Non-pigmented ciliary epithelial cell (primary cell): ENCODE results near the gene MRTFA.
"Not testable (repeated sequence)": the region's sequence is repeated elsewhere in the genome, so short reads cannot be mapped to it uniquely, and the experiment has no call there.

Source experiments
- DNase-seq: peaks from one replicate; pipeline ENCODE4 v3.0.0-alpha.2; 2010; ENCODE audit warnings: low read depth

Gene MRTFA

DNA sequence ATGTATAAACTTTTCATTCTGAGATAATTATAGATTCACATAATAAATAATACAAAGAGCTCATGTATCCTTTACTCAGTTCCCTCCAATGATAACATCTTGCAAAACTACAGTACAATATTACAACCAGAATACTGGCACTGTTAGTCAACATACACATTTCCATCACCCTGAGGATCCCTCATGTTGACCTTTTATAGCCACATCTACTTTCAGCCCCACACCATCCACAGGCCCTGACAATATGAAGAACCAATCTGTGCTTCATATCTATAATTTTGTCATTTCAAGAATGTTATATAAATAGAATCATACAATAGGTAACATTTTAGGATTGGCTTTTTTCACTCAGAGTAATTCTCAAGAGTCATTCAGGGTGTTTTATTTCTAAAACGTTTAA is 115.5 kb downstream of the MRTFA start:
- DNase-seq: no peak

DNA sequence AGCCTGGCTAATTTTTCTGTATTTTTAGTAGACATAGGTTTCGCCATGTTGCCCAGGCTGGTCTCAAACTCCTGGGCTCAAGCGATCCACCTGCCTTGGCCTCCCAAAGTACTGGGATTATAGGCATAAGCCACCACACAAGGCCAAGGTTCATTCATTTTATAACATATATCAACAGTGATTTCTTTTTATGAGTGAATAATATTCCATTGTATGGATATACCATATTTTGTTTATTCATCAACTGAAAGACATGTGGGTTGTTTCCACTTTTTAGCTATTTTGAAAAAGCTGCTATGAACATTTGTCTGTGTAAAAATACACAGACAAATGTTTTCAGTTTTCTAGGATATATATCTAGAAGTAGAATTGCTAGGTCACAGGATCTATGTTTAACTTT is 116.0 kb downstream of the MRTFA start:
- DNase-seq: no peak

DNA sequence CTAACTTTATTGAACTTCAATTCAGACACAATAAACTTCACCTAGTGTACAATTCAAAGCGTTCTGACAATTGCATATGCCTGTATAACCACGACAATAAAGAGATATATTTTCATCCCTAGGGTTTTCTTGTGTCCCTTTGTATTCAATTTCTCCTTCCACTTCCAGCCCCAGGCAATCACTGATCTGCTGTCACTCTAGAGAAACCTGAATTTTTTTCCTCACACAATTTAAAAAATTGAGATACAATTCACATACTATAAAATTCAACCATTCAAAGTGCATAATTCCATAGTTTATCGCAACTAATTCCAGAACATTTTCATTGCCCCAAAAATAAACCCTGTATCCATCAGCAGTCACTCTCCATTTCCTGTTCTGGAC is 116.6 kb downstream of the MRTFA start:
- DNase-seq: no peak

DNA sequence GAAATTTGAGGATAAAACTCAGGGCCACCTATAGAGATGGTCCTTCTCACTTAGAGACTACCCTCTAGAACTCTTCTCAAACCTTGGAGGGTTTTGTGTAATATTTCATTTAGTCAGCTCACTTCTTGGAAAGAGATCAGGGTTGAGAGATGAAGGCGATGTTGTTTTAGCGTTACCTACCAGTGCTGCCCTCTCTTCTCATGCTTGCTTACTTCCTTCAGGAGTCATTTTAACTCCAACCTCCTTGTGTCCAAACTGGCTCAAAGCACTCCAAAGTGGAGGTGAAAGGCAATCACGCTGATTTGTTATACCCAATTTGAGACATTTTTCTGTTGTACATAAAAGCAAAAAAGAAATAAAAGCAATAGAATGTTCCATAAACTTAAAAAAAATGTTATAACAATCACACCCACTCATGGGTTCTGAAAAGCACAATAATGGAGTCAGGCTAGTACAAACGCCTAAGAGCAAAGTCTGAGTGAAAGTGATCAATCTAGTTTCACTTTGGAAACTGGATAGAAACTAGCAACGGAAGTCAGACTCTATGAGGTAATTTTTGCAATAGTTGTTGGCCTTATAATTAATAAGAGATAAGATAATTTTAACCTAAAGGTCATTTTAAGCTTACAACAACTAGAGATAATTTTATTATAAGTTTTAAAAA is 117.1 kb downstream of the MRTFA start:
- DNase-seq: no peak

DNA sequence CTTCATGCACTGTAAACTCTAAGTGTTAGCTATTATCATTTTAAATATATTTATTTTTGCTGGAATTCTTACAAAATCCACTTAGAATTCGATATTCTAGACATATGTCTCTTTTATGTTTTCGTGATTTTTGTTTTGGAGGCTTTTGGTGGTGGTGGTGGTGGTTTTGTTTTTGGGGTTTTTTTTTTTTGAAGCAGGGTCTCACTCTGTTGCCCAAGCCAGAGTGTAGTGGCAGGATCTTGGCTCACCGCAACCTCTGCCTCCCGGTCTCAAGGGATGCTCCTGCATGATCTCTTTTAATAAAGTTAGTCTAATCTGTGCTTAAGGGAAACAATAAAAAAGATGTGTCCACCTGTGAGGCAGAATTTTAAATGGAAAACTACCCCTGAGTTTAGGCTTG is 117.7 kb downstream of the MRTFA start:
- no peak for DNase-seq

DNA sequence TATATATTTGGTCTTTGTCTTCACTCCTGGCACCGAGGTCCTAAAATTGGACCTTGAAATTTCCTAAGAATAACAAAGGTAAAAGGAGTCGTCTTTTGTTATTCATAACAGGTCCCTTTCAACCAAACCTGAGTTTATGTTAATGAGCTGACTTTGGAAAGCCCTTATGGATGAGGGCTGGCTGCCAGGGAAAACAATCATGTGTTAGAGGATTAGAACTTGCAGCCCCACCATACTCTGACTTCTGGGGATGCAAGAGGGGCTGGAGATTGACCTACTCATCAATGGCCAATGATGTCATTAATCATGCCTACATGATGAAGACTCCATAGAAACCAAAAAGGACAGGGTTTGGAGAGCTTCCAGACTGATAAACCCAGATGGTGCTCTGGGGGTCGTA is 118.9 kb downstream of the MRTFA start:
- no peak for DNase-seq

DNA sequence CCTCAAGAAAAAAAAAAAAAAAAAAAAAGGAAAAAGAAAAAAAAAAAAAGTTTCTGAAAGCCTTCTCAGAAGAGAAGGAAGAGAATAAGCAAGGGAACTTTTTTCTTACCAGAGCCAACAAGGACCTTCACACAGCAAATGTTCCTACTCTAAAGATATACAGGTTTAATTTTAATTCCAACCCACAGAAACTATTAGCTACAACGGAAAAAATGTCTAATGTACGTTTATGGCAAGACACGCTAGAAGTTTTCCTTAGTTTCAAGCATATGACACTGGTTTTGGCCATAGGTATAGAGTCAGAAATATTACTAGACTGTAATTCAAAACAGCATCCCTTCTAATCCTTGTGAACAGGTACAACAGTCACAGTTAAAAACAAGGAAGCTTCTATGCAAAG is 120.1 kb downstream of the MRTFA start:
- DNase-seq: no peak

DNA sequence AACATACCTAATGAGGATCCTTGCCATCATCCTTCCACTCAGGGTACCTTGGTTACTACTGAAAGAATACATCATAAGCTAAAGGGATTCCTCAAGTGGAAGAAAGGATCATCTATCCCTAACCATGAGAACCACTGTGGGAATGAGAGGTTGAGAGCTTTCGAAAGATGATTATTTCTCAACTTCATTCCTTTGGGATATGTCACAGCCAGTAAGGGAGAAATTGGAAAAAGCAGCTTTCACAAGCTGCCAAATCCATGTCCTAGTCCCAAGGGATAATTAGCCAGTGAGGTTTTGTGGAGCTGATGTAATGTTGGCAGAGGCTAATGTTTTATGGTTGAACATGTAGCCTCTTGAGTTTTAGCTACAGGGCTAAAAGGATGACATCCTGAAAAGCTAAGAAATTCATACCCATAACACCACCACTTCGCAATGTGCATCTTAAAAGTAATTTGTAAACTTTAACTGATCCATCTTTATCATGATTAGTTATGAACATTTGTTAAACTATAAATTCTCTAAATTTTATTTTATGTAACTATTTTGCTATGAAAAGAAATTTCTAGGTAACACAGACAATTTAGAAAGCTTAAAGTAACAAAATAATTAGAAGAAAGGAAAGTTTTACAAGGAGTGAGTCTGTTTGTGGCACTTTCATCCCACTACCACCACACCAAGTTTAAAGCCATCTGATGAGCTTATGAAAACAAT is 123.9 kb downstream of the MRTFA start:
- DNase-seq: peak; percentile 79

- DNase-seq: no peak
Observed at GRCh38 chr22:40511604-40512003, 124.9 kb downstream of the MRTFA start.

DNA sequence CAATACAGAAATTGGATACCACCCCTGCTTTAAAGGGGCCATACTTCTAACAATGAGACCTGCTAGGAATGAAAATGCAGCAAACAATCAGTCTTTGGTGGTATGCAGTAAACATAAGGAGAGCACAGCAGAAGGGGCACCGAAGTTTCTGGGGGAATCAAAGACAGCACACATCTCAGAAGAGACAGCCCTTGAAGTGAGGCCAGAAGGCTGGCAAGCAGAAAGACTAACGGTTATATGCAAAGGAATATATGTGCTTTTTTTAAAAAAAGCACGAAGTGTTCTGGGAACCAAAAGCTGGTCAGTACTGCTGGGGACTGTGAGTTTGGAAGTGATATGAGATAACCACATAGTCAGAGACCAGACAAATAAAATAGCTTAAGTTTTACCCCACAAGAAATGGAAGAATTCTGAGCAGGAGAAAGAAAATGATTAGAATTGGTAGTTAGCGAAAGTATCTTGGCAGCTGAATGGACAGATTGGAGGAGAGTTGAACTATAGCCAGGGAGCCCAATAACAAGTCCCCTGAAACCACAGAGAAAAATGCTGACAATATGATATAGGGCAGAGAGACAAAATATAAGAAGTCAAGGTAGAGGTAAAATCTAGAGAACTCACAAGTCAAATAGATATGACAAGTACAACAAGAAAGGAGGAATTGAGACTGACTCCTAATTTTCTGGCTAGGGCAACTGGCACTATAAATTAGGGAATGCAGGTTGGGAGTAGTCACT is 125.7 kb downstream of the MRTFA start:
- no peak for DNase-seq

- peak; percentile 63 for DNase-seq
Observed at GRCh38 chr22:40509401-40510134, 127.0 kb downstream of the MRTFA start.

GRCh38 chr22:40508046-40508445 is 128.5 kb downstream of the MRTFA start:
- not testable (repeated sequence) for DNase-seq

GRCh38 chr22:40507491-40507890 is 129.0 kb downstream of the MRTFA start:
- no peak for DNase-seq

- DNase-seq: no peak
Observed at GRCh38 chr22:40506762-40507161, 129.8 kb downstream of the MRTFA start.

- DNase-seq: no peak
Observed at GRCh38 chr22:40504285-40505249, 132.0 kb downstream of the MRTFA start.

GRCh38 chr22:40502919-40503318 is 133.6 kb downstream of the MRTFA start:
- DNase-seq: no peak

DNA sequence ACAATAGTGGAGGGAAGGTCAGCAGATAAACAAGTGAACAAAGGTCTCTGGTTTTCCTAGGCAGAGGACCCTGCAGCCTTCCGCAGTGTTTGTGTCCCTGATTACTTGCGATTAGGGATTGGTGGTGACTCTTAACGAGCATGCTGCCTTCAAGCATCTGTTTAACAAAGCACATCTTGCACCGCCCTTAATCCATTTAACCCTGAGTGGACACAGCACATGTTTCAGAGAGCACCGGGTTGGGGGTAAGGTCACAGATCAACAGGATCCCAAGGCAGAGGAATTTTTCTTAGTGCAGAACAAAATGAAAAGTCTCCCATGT is 136.1 kb downstream of the MRTFA start:
- not testable (repeated sequence) for DNase-seq

DNA sequence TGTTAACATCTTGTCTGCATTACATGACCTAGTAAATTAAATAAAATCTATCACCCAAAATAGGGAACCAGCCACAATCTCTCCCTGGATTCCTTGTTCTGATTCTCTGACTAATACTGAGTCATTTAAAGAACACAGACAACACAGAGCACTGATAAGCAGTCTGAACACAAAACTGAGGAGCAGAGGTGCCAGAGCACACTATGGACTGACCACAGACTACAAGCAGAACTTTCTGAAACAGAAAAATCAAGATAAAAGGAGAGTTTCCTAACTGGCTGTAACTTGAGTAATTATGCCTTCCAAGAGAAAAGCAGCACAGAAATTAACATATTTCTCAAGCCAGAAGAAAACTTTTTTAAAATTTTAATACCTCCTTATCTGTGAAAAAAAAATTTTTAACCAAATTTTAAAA is 137.3 kb downstream of the MRTFA start:
- peak; percentile 97 for DNase-seq

DNA sequence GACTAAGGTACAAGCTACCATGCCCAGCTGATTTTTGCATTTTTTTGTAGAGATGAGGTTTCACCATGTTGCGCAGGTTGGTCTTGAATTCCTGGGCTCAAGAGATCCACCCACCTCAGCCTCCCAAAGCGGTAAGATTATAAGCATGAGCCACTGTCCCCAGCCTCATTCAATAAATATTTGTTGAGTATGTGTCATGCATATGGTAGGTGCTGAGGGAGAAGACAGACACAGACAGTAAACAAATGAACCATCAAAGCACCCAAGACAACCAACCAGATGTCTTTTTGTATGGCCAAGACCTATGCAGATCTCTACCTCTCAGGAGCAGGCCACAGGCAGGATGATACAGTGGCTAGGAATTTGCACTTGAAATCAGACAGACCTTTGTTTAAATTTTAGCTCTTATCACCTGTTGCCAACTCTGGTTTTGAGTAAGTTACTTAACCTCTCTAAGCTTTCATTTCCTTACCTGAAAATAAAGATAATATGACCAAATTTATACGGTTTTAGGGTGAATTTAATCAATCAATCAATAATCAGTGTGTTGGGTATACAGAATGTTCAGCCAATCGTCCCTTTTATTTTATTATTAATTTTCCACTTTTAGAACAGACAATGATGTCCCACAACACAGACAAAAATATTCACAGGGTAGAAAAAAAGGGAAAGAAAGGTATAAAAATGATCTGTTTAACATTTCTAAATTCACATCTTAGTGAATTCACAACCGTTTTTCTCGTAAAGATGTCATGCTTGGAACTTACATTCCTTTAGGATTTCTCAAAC is 137.9 kb downstream of the MRTFA start:
- DNase-seq: peak; percentile 93

- no peak for DNase-seq
Observed at GRCh38 chr22:40493441-40493840, 143.1 kb downstream of the MRTFA start.
